Gastroesophageal sphincter (tissue), 4 donors: ENCODE measurements around the gene EXOC2. TPM values are rescaled to one million over a fixed set of nuclear protein-coding genes. Genes with fewer than 3 reads are reported as not detected.

ENCODE experiments used
- ATAC-seq: fragments of 150-250 bp; one replicate; pipeline ENCODE4 v1.9.1; 2016; ENCODE audit warnings: mild to moderate bottlenecking, moderate library complexity
- H3K27ac ChIP-seq, 4 donors: fragments of 200-600 bp; sonication (generic) in 3 of 4; 1 replicate in 3 of 4; 2 replicates in 1 of 4; pipeline ENCODE4 v1.5.1; 2016 to 2019
- H3K27me3 ChIP-seq: fragments of 200-600 bp; sonication (generic); one replicate; pipeline ENCODE4 v1.5.1; 2019
- H3K36me3 ChIP-seq, 2 donors: fragments of 200-600 bp; sonication (generic); one replicate each; pipeline ENCODE4 v1.5.1; 2019; ENCODE audit warnings: control low read depth in 1 of 2
- H3K4me1 ChIP-seq, 3 donors: fragments of 200-600 bp; sonication (generic); 1 replicate in 2 of 3; 2 replicates in 1 of 3; pipeline ENCODE4 v1.5.1; 2016 to 2019; ENCODE audit warnings: control low read depth in 2 of 3
- H3K4me3 ChIP-seq, 2 donors: fragments of 200-600 bp; sonication (generic); one replicate each; pipeline ENCODE4 v1.5.1; 2019; ENCODE audit warnings: mild to moderate bottlenecking in 1 of 2, moderate library complexity in 1 of 2
- H3K9me3 ChIP-seq, 3 donors: fragments of 200-600 bp; sonication (generic); one replicate each; pipeline ENCODE4 v1.5.1; 2017 to 2019; ENCODE audit warnings: control low read depth in 2 of 3
- CTCF ChIP-seq, 4 experiments: fragments of 200-600 bp in 2 of 4; fragments of 450-650 bp in 2 of 4; sonication (generic) in 1 of 4; IDR thresholded peaks; one replicate each; pipeline ENCODE4 v1.5.1; 2017 to 2019; ENCODE audit warnings: antibody characterized with exemption in 4 of 4, mild to moderate bottlenecking in 2 of 4, moderate library complexity in 2 of 4
- EP300 ChIP-seq: sonication (generic); formaldehyde crosslinking; IDR thresholded peaks from one replicate; pipeline ENCODE4 v1.6.1; 2017; ENCODE audit warnings: antibody characterized with exemption, mild to moderate bottlenecking
- POLR2A ChIP-seq, 2 donors: fragments of 450-650 bp; IDR thresholded peaks; one replicate each; pipeline ENCODE4 v1.6.1; 2017; ENCODE audit warnings: antibody characterized with exemption in 2 of 2, mild to moderate bottlenecking in 2 of 2, moderate library complexity in 1 of 2
- POLR2AphosphoS5 ChIP-seq: sonication (generic); formaldehyde crosslinking; IDR thresholded peaks from one replicate; pipeline ENCODE4 v1.6.1; 2017; ENCODE audit warnings: antibody characterized with exemption
- WGBS, 2 donors: methylation state at CpG; one replicate each; pipeline ENCODE4 v1.1.5; 2018; ENCODE audit warnings: low coverage in 1 of 2; 5-methylcytosine and 5-hydroxymethylcytosine counted together
- total RNA-seq, 4 donors: library from RNA; depleted of rRNA; stranded (reverse); fragments of >200 nt; gene quantifications; one replicate each; pipeline ENCODE4 v1.1.0, GENCODE V29; 2016

The EXOC2 gene
- total RNA-seq, 4 donors from 2014 or later: 17.8 to 39.2 (median 25.8) TPM

GRCh38 chr6:524803-525202 is 168.1 kb downstream of the EXOC2 start:
- no peak overlapping the region for H3K27ac ChIP-seq
- peaks cover 0 to 45% of the 10 kb centered on the region in 2 donors for H3K36me3 ChIP-seq
- H3K27me3 ChIP-seq: no peaks in the 10 kb centered on the region
- no peak for ATAC-seq
- TF ChIP-seq POLR2A (IDR thresholded peaks at IDR 0.05): no peak
- no peak for TF ChIP-seq EP300
- no peak for TF ChIP-seq CTCF (IDR thresholded peaks at IDR 0.05)
- no peak for TF ChIP-seq POLR2AphosphoS5
- H3K9me3 ChIP-seq: no peaks in the 10 kb centered on the region
- WGBS, 2 donors: 82 to 85% methylated on average over 3 to 4 of the region's 6 CpGs
- H3K4me1 ChIP-seq: no peaks in the 10 kb centered on the region
- no peak overlapping the region for H3K4me3 ChIP-seq

- 85 to 89% methylated on average over 21 to 29 of the region's 31 CpGs for WGBS, 2 donors
- H3K4me3 ChIP-seq: no peak overlapping the region
- no peak overlapping the region for H3K27ac ChIP-seq
- no peaks in the 10 kb centered on the region for H3K27me3 ChIP-seq
- H3K36me3 ChIP-seq: peaks cover 0 to 34% of the 10 kb centered on the region in 2 donors
- no peaks in the 10 kb centered on the region for H3K9me3 ChIP-seq
- TF ChIP-seq EP300: no peak
- H3K4me1 ChIP-seq: no peaks in the 10 kb centered on the region
- no peak for ATAC-seq
Observed at GRCh38 chr6:520820-521219, 172.1 kb downstream of the EXOC2 start.

- Histone ChIP-seq H3K9me3 (no peaks in the 10 kb centered on the region), H3K27me3 (no peaks in the 10 kb centered on the region), H3K27ac (no peak overlapping the region), H3K4me3 (no peak overlapping the region), H3K36me3 (peaks cover 0 to 18% of the 10 kb centered on the region in 2 donors), H3K4me1 (no peaks in the 10 kb centered on the region)
- WGBS, 2 donors: 79 to 88% methylated on average over 4 of the region's 4 CpGs
- no peak for ATAC-seq
- TF ChIP-seq POLR2AphosphoS5: no peak
- TF ChIP-seq CTCF (IDR thresholded peaks at IDR 0.05): no peak
- TF ChIP-seq POLR2A (IDR thresholded peaks at IDR 0.05): no peak
- no peak for TF ChIP-seq EP300
Observed at GRCh38 chr6:518218-518617, 174.7 kb downstream of the EXOC2 start.

- no peak overlapping the region for H3K4me3 ChIP-seq
- no peaks in the 10 kb centered on the region for H3K27me3 ChIP-seq
- WGBS, 2 donors: 83 to 100% methylated on average over 1 to 2 of the region's 11 CpGs
- H3K9me3 ChIP-seq: no peaks in the 10 kb centered on the region
- TF ChIP-seq POLR2AphosphoS5 (no peak), CTCF (IDR thresholded peaks at IDR 0.05) (no peak), EP300 (no peak), POLR2A (IDR thresholded peaks at IDR 0.05) (no peak)
- H3K36me3 ChIP-seq: peaks cover 0 to 17% of the 10 kb centered on the region in 2 donors
- H3K27ac ChIP-seq: no peak overlapping the region
- H3K4me1 ChIP-seq: no peaks in the 10 kb centered on the region
- no peak for ATAC-seq
Observed at GRCh38 chr6:516213-516612, 176.7 kb downstream of the EXOC2 start.

- H3K4me3 ChIP-seq: no peak overlapping the region
- 76 to 92% methylated on average over 7 to 11 of the region's 11 CpGs for WGBS, 2 donors
- H3K27ac ChIP-seq: no peak overlapping the region
- ATAC-seq: no peak
- no peaks in the 10 kb centered on the region for H3K9me3 ChIP-seq
- H3K4me1 ChIP-seq: no peaks in the 10 kb centered on the region
- peaks cover 0 to 22% of the 10 kb centered on the region in 2 donors for H3K36me3 ChIP-seq
- no peaks in the 10 kb centered on the region for H3K27me3 ChIP-seq
- TF ChIP-seq POLR2AphosphoS5 (no peak), CTCF (IDR thresholded peaks at IDR 0.05) (no peak), POLR2A (IDR thresholded peaks at IDR 0.05) (no peak), EP300 (no peak)
Observed at GRCh38 chr6:515267-515666, 177.7 kb downstream of the EXOC2 start.
